ENCODE measurements around the gene RGSL1.

DNA sequence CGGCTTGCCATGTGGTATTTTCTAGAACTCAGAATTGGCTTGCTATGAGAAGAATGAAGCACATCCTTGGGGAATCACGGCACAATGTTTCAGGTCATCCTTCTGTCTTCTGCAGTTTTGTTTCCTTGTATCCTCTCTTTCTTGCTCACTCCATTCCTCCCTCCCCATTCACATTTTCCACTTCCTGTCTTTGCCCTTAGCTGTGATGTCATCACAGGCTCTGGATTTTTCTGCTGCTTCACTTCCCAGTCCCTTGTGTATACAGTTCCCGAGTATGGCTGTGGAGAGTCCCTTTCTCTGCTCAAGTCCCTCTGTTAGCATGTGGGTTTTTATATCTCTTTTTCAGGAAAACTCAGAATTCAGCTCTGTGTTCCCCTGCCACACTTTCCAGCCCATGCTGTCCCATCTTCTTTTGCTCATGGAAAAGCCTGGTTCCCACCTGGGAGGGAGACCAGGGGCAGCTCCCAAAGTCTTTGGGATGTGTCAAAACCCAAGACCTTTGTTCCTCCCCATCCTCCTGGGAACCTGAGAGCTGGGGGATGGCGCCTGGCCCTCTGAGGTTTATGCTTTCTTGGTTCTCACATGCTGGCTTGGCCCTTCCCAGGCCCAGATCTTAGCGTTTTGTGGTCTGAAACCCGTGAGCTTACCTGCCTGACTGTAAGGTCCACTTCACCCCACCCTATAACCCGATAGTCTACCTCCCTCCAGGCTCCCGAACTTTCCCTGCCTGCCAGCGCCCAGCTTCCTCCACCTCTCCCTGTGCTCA, 159.1 kb downstream of the RGSL1 start:
- TF ChIP-seq CTCF (IDR thresholded peaks at IDR 0.05): no peak
- TF ChIP-seq POLR2A (IDR thresholded peaks at IDR 0.05): no peak
